ENCODE measurements around the gene DDX52. TPM values are rescaled to one million over a fixed set of nuclear protein-coding genes. Genes with fewer than 3 reads are reported as not detected.
A peak's percentile ranks its signal among the peaks of the same experiment; 100 is the strongest.

The DDX52 gene
- total RNA-seq, 1 donor from 2014 or later = 49.0 TPM

- H3K27ac Mint-ChIP-seq = peak overlapping the region; percentile 55
- peaks cover 41% of the 10 kb centered on the region for H3K36me3 Mint-ChIP-seq
- TF ChIP-seq, protein P1, sequence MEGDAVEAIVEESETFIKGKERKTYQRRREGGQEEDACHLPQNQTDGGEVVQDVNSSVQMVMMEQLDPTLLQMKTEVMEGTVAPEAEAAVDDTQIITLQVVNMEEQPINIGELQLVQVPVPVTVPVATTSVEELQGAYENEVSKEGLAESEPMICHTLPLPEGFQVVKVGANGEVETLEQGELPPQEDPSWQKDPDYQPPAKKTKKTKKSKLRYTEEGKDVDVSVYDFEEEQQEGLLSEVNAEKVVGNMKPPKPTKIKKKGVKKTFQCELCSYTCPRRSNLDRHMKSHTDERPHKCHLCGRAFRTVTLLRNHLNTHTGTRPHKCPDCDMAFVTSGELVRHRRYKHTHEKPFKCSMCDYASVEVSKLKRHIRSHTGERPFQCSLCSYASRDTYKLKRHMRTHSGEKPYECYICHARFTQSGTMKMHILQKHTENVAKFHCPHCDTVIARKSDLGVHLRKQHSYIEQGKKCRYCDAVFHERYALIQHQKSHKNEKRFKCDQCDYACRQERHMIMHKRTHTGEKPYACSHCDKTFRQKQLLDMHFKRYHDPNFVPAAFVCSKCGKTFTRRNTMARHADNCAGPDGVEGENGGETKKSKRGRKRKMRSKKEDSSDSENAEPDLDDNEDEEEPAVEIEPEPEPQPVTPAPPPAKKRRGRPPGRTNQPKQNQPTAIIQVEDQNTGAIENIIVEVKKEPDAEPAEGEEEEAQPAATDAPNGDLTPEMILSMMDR (IDR thresholded peaks at IDR 0.05; ENCODE audit: unreplicated experiment) = no peak
- H3K4me1 Mint-ChIP-seq = peaks cover 17% of the 10 kb centered on the region
- no peak for DNase-seq (ENCODE audit: low spot score in 2 of 2, unreplicated experiment in 2 of 2)
- H3K27me3 Mint-ChIP-seq (ENCODE audit: low read depth) = no peaks in the 10 kb centered on the region
- peaks cover 4% of the 10 kb centered on the region for H3K9me3 Mint-ChIP-seq
- H3K4me3 Mint-ChIP-seq = no peak overlapping the region
These were observed 79.0 kb downstream of the DDX52 start for GRCh38 chr17:37564252-37564651.

GRCh38 chr17:37562016-37562745 lies 81.1 kb downstream of the DDX52 start:
- H3K4me1 Mint-ChIP-seq = peaks cover 18% of the 10 kb centered on the region
- no peak overlapping the region for H3K4me3 Mint-ChIP-seq
- peaks cover 41% of the 10 kb centered on the region for H3K36me3 Mint-ChIP-seq
- peak overlapping the region; percentile 80 for H3K27ac Mint-ChIP-seq
- H3K27me3 Mint-ChIP-seq (ENCODE audit: low read depth) = no peaks in the 10 kb centered on the region
- TF ChIP-seq, protein P1 (IDR thresholded peaks at IDR 0.05; ENCODE audit: unreplicated experiment) = no peak
- DNase-seq (ENCODE audit: low spot score in 2 of 2, unreplicated experiment in 2 of 2) = no peak
- peaks cover 4% of the 10 kb centered on the region for H3K9me3 Mint-ChIP-seq

Small RNAs within 50 kb of the gene (microRNA-seq; reads per million reads assigned to microRNA genes)
- gene MIR378J = not detected

Other genes starting within 250 kb of the DDX52 start
- gene ACACA, start 236.6 kb downstream of the DDX52 start, total RNA-seq = 124 to 132 TPM (median 127 TPM) in 3 replicates
- 25.2 to 28.9 TPM (median 26.8 TPM) in 3 replicates for gene TADA2A, start 236.6 kb downstream of the DDX52 start, total RNA-seq
- 13.4 to 14.8 TPM (median 14.4 TPM) in 3 replicates for gene DUSP14, start 153.6 kb downstream of the DDX52 start, total RNA-seq
- 54.3 to 56.3 TPM (median 56.2 TPM) in 3 replicates for gene SYNRG, start 34.0 kb downstream of the DDX52 start, total RNA-seq
- gene HNF1B, start 101.6 kb upstream of the DDX52 start, total RNA-seq = 0.14 to 0.31 TPM (median 0.29 TPM) in 3 replicates